Fibroblast of lung (primary cell): ENCODE results near the gene LGALS3BP. TPM values are rescaled to one million over a fixed set of nuclear protein-coding genes. Genes with fewer than 3 reads are reported as not detected.

Experiments used
- DNase-seq, 2 donors: peaks; one replicate each; pipeline versions ENCODE4 v3.0.0 to v3.0.0-alpha.2; 2010; ENCODE audit warnings: low read depth in 2 of 2
- H2AFZ ChIP-seq: 2 replicates; pipeline ENCODE4 v1.5.1; 2012; ENCODE audit warnings: low read length, control low read depth, inconsistent platforms
- H3K27ac ChIP-seq: 2 replicates; pipeline ENCODE4 v1.5.1; 2011; ENCODE audit warnings: low read length, control low read depth; ENCODE audit not compliant: insufficient read depth
- H3K27me3 ChIP-seq: 2 replicates; pipeline ENCODE4 v1.5.1; 2011; ENCODE audit warnings: mild to moderate bottlenecking, low read length; ENCODE audit not compliant: control insufficient read depth, insufficient read depth
- H3K36me3 ChIP-seq: 2 replicates; pipeline ENCODE4 v1.5.1; 2011; ENCODE audit warnings: low read length; ENCODE audit not compliant: control insufficient read depth, insufficient read depth
- H3K4me1 ChIP-seq: 2 replicates; pipeline ENCODE4 v1.5.1; 2011; ENCODE audit warnings: low read length; ENCODE audit not compliant: control insufficient read depth, insufficient read depth; ENCODE audit errors: extremely low read depth
- H3K4me2 ChIP-seq: 2 replicates; pipeline ENCODE4 v1.5.1; 2011; ENCODE audit warnings: low read length, control low read depth; ENCODE audit not compliant: insufficient read depth; ENCODE audit errors: extremely low read depth
- H3K4me3 ChIP-seq, 4 experiments: fragments of 200-600 bp in 1 of 4; sonication (generic) in 1 of 4; replicated peaks in 1 of 4; 2 replicates each; pipeline ENCODE4 v1.5.1; 2011 to 2016; ENCODE audit warnings: low read length in 4 of 4, low read depth in 3 of 4, mild to moderate bottlenecking in 3 of 4, control low read depth in 2 of 4, inconsistent platforms in 1 of 4, mixed read lengths in 1 of 4; ENCODE audit not compliant: insufficient read depth in 1 of 4; ENCODE audit errors: control extremely low read depth in 1 of 4
- H3K79me2 ChIP-seq: 2 replicates; pipeline ENCODE4 v1.5.1; 2012; ENCODE audit warnings: mild to moderate bottlenecking, low read length, inconsistent platforms; ENCODE audit not compliant: control insufficient read depth, insufficient read depth
- H3K9ac ChIP-seq: 2 replicates; pipeline ENCODE4 v1.5.1; 2011; ENCODE audit warnings: mild to moderate bottlenecking, low read length, control low read depth; ENCODE audit not compliant: insufficient read depth
- H3K9me3 ChIP-seq: 2 replicates; pipeline ENCODE4 v1.5.1; 2012; ENCODE audit warnings: low read depth, low read length; ENCODE audit not compliant: control insufficient read depth, insufficient read depth
- H4K20me1 ChIP-seq: 2 replicates; pipeline ENCODE4 v1.5.1; 2011; ENCODE audit warnings: low read length; ENCODE audit not compliant: control insufficient read depth, insufficient read depth; ENCODE audit errors: extremely low read depth
- EZH2 ChIP-seq: IDR thresholded peaks from 2 replicates; pipeline ENCODE4 v1.5.1; 2012; ENCODE audit warnings: low read length, control low read depth, mild to moderate bottlenecking; ENCODE audit errors: missing control alignments
- polyA plus RNA-seq, 2 donors: library from polyadenylated mRNA; depleted of rRNA in 1 of 2; stranded (reverse) in 1 of 2; unstranded in 1 of 2; fragments of >200 nt; gene quantifications; 2 replicates each; pipeline ENCODE4 v1.2.1, GENCODE V29; 2011 to 2012; ENCODE audit warnings: missing spikeins in 1 of 2
- total RNA-seq: library from RNA; depleted of rRNA; stranded (reverse); fragments of >200 nt; gene quantifications from 2 replicates; pipeline ENCODE4 v1.2.1, GENCODE V29; 2014
- TF ChIP-seq, protein P1 (sequence below), 2 donors: IDR thresholded peaks in 1 of 2; conservative IDR thresholded peaks in 1 of 2; 1 replicate in 1 of 2; 2 replicates in 1 of 2; pipeline ENCODE4 v1.5.1; 2011 to 2012; ENCODE audit warnings: low read length in 2 of 2, control low read depth in 1 of 2, inconsistent platforms in 1 of 2, low read depth in 1 of 2, mild to moderate bottlenecking in 1 of 2

Gene LGALS3BP
- total and polyA plus RNA-seq, 2 donors (not counting 1 experiment from before 2014, with no cell fraction given) = 128 to 387 TPM

DNA sequence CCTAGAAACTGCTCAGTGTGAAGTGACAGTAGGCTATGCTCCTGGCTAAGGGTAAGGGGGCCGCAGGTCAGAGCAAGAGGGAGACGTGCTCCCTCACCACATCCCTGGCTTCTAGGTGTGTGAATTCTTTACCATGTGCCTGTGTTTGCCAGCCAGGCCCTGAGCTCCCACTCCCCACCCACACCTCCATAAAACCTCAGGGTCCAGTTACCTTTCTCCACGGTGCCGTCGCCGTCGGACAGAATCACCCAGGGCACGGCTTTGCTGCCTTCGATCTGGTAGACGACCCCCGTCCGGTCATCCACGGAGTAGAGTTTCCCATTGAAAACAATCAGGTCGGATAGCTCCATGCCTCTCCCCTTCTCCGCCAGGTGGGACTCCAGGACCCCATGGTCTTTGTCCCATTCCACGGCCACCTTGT, 17.1 kb upstream of the LGALS3BP start:
- Histone ChIP-seq H3K4me2 (no peak overlapping the region), H3K79me2 (peaks cover 33% of the 10 kb centered on the region), H3K9ac (no peak overlapping the region), H2AFZ (no peak overlapping the region), H3K36me3 (peaks cover 27% of the 10 kb centered on the region), H3K4me1 (no peaks in the 10 kb centered on the region), H3K27me3 (no peaks in the 10 kb centered on the region), H3K27ac (no peak overlapping the region), H3K4me3 (no peak overlapping the region), H4K20me1 (no peaks in the 10 kb centered on the region), H3K9me3 (no peaks in the 10 kb centered on the region)
- no peak for DNase-seq
- TF ChIP-seq, protein P1, sequence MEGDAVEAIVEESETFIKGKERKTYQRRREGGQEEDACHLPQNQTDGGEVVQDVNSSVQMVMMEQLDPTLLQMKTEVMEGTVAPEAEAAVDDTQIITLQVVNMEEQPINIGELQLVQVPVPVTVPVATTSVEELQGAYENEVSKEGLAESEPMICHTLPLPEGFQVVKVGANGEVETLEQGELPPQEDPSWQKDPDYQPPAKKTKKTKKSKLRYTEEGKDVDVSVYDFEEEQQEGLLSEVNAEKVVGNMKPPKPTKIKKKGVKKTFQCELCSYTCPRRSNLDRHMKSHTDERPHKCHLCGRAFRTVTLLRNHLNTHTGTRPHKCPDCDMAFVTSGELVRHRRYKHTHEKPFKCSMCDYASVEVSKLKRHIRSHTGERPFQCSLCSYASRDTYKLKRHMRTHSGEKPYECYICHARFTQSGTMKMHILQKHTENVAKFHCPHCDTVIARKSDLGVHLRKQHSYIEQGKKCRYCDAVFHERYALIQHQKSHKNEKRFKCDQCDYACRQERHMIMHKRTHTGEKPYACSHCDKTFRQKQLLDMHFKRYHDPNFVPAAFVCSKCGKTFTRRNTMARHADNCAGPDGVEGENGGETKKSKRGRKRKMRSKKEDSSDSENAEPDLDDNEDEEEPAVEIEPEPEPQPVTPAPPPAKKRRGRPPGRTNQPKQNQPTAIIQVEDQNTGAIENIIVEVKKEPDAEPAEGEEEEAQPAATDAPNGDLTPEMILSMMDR (conservative IDR thresholded peaks at IDR 0.05 in 1 of 2, IDR thresholded peaks at IDR 0.05 in 1 of 2; ENCODE audit: low read depth in 1 of 2, low read length in 2 of 2) = no peak

DNA sequence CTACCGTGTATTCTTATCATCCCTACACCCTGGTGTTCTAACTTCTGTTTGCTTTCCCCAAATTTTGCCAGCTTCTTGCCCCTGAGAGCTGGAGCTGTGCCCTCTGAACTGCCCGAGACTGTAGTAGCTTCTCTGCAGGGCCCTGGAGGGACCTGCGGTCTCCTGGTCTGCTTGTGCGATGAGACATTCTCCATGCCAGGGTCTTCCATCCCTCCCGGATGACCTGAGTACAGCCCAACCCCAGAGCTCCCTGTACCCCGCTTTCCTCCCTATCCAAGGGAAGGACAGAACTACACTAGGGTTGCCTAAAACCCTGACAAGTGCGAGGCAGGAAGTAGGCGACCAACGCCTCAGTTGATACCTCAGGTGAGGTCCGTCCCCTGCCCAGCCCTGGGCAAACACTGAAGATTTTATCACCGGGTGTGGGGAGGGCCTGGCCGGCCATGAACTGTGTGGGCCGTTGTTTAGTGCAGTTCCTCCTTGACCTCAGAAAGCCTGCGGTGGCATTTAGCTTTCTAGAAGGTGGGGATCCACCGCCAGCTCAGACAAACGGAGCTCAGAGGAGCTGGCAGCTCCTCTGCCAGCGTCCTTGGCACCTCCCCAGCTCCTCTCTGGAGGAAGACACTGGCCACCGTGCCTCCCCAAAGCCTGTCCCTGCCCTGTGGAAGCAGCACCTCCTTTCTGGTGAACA, 16.2 kb upstream of the LGALS3BP start:
- Histone ChIP-seq H3K27me3 (no peaks in the 10 kb centered on the region), H3K36me3 (peaks cover 27% of the 10 kb centered on the region), H3K27ac (no peak overlapping the region), H3K9me3 (no peaks in the 10 kb centered on the region), H3K4me1 (no peaks in the 10 kb centered on the region), H3K4me2 (no peak overlapping the region), H2AFZ (no peak overlapping the region), H4K20me1 (no peaks in the 10 kb centered on the region), H3K9ac (no peak overlapping the region), H3K4me3 (no peak overlapping the region), H3K79me2 (peaks cover 26% of the 10 kb centered on the region)
- no peak for DNase-seq
- TF ChIP-seq, protein P1 (conservative IDR thresholded peaks at IDR 0.05 in 1 of 2, IDR thresholded peaks at IDR 0.05 in 1 of 2; ENCODE audit: low read depth in 1 of 2, low read length in 2 of 2) = no peak
- TF ChIP-seq EZH2 = no peak

DNA sequence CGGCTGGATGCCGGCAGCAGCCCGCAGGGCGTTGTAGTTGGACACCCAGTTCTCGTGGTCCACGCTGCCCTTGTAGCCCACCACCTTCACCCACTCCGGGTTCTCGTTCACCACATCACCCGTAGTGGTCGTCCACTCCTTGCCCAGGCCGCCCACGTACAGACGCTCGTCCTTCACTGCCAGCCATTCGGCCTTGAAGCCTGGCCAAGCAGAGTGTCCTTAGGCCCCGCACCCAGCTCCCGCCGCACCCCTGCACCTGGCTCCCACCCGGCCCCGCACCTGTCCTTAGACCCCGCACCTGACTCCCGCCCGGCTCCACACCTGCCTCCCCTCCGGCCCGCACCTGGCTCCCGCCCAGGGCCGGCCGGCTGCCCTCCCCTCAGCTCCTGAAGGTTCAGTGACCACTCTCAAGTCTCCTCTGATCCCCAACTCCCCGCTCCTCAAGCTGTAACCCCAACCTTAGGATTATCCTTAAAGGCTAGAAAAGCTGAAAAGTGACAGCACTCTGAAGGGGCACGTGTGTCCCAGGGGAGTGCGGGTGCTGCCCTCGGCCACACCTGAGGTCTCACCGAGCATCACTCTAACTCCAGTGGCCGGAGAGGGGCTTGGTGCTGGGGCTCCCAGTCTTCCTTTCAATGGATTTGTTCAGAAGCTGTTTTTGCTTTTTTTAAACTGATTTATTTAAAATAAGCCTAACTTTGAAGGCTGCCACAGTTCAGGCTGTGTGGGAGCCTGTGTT, 15.5 kb upstream of the LGALS3BP start:
- H3K27me3 ChIP-seq = no peaks in the 10 kb centered on the region
- no peaks in the 10 kb centered on the region for H3K4me1 ChIP-seq
- H3K36me3 ChIP-seq = peaks cover 32% of the 10 kb centered on the region
- peaks cover 18% of the 10 kb centered on the region for H3K79me2 ChIP-seq
- TF ChIP-seq, protein P1 (conservative IDR thresholded peaks at IDR 0.05 in 1 of 2, IDR thresholded peaks at IDR 0.05 in 1 of 2; ENCODE audit: low read depth in 1 of 2, low read length in 2 of 2) = no peak
- TF ChIP-seq EZH2 = no peak
- H3K4me3 ChIP-seq = no peak overlapping the region
- H3K9ac ChIP-seq = no peak overlapping the region
- no peak overlapping the region for H2AFZ ChIP-seq
- H3K4me2 ChIP-seq = no peak overlapping the region
- H3K9me3 ChIP-seq = no peaks in the 10 kb centered on the region
- H4K20me1 ChIP-seq = no peaks in the 10 kb centered on the region
- no peak overlapping the region for H3K27ac ChIP-seq
- DNase-seq = no peak
